Measurements from ENCODE around the gene WDR47. TPM values are rescaled to one million over a fixed set of nuclear protein-coding genes. Genes with fewer than 3 reads are reported as not detected.
"Not testable (repeated sequence)": the region's sequence is repeated elsewhere in the genome, so short reads cannot be mapped to it uniquely, and the experiment has no call there.

Gene WDR47
- total and polyA plus RNA-seq, 2 experiments from 2014 or later: 15.5 to 17.9 TPM

GRCh38 chr1:109011335-109011734 lies 30.6 kb downstream of the WDR47 start:
- in situ Hi-C loops (cut with MboI): no loop called here
- Histone ChIP-seq H3K27me3 (replicated peaks; ENCODE audit: insufficient read depth) (no peaks in the 10 kb centered on the region), H3F3A (ENCODE audit: insufficient read depth) (no peaks in the 10 kb centered on the region), H3K27ac (no peak overlapping the region), H3K9ac (no peak overlapping the region), H3K36me3 (ENCODE audit: low read depth) (peaks cover 19% of the 10 kb centered on the region), H3K4me2 (ENCODE audit: unreplicated experiment) (no peak overlapping the region), H3K4me3 (no peak overlapping the region), H3K9me2 (ENCODE audit: insufficient read depth) (no peaks in the 10 kb centered on the region), H3K79me2 (ENCODE audit: insufficient read depth) (no peaks in the 10 kb centered on the region), H4K20me1 (ENCODE audit: insufficient read depth) (no peaks in the 10 kb centered on the region), H3K9me3 (ENCODE audit: low read depth) (no peaks in the 10 kb centered on the region), H2AFZ (no peak overlapping the region), H3K4me1 (ENCODE audit: insufficient read depth) (no peaks in the 10 kb centered on the region)
- TF ChIP-seq EZH2 (IDR thresholded peaks at IDR 0.05; ENCODE audit: insufficient read depth, poor library complexity, severe bottlenecking): no peak
- TF ChIP-seq EZH2phosphoT487 (IDR thresholded peaks at IDR 0.05; ENCODE audit: insufficient read depth, low read depth): no peak
- DNase-seq: no peak
- WGBS, 2 experiments (ENCODE audit: low coverage in 1 of 2, low lambda C conversion rate in 2 of 2, missing lambda C conversion rate in 2 of 2): 90 to 93% methylated on average over 7 of the region's 7 CpGs

DNA sequence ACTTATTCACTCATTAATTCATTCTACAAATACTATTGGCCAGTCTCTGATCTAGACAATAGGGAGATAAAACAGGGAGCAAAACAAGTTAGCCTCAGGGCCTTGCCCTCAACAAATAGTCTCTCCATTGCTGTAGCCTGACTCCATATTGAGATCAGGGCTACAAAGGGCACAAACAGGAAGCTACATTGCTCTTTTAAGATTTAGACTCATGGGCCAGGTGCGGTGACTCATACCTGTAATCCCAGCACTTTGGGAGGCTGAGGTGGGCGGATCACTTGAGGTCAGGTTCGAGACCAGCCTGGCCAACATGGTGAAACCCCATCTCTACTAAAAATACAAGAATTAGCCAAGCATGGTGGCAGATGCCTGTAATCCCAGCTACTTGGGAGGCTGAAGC lies 45.3 kb downstream of the WDR47 start:
- 97% methylated on average over 3 of the region's 3 CpGs for WGBS, 2 experiments (ENCODE audit: low coverage in 1 of 2, low lambda C conversion rate in 2 of 2, missing lambda C conversion rate in 2 of 2)
- H3K9me2 ChIP-seq (ENCODE audit: insufficient read depth); H3K27ac ChIP-seq; DNase-seq; H3F3A ChIP-seq (ENCODE audit: insufficient read depth); H3K4me3 ChIP-seq; H3K4me1 ChIP-seq (ENCODE audit: insufficient read depth); H2AFZ ChIP-seq; in situ Hi-C loops (cut with MboI); H3K4me2 ChIP-seq (ENCODE audit: unreplicated experiment); H3K9ac ChIP-seq; H3K9me3 ChIP-seq (ENCODE audit: low read depth); H3K79me2 ChIP-seq (ENCODE audit: insufficient read depth); H3K27me3 ChIP-seq (replicated peaks; ENCODE audit: insufficient read depth); H4K20me1 ChIP-seq (ENCODE audit: insufficient read depth): not testable (repeated sequence)
- H3K36me3 ChIP-seq (ENCODE audit: low read depth): peaks cover 32% of the 10 kb centered on the region

DNA sequence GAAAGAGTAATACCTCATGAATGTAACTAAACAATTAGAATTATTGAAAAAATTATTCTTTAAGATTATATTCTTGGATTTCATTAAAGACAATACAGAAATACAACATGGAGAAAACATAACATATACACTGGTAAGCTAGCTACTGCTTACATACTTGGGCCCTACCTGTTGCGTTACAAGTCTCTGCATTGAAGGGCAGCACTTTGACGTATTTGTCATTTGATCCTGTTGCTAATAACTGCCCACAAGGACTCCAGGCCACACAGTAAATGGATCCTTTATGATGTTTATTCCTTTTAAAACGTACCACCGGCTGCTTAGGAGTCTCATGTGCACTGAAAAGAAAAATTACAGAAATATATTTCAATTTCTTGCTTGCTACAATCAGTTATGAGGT lies 58.8 kb downstream of the WDR47 start:
- no peak overlapping the region for H2AFZ ChIP-seq
- no peaks in the 10 kb centered on the region for H3K9me3 ChIP-seq (ENCODE audit: low read depth)
- no peaks in the 10 kb centered on the region for H3K4me1 ChIP-seq (ENCODE audit: insufficient read depth)
- H3K79me2 ChIP-seq (ENCODE audit: insufficient read depth): no peaks in the 10 kb centered on the region
- H3F3A ChIP-seq (ENCODE audit: insufficient read depth): no peaks in the 10 kb centered on the region
- 93 to 98% methylated on average over 4 of the region's 4 CpGs for WGBS, 2 experiments (ENCODE audit: low coverage in 1 of 2, low lambda C conversion rate in 2 of 2, missing lambda C conversion rate in 2 of 2)
- H3K27me3 ChIP-seq (replicated peaks; ENCODE audit: insufficient read depth): no peaks in the 10 kb centered on the region
- peaks cover 24% of the 10 kb centered on the region for H3K36me3 ChIP-seq (ENCODE audit: low read depth)
- H3K9me2 ChIP-seq (ENCODE audit: insufficient read depth): no peaks in the 10 kb centered on the region
- H3K4me3 ChIP-seq: no peak overlapping the region
- TF ChIP-seq EZH2phosphoT487 (IDR thresholded peaks at IDR 0.05; ENCODE audit: insufficient read depth, low read depth): no peak
- TF ChIP-seq EZH2 (IDR thresholded peaks at IDR 0.05; ENCODE audit: insufficient read depth, poor library complexity, severe bottlenecking): no peak
- H3K27ac ChIP-seq: no peak overlapping the region
- DNase-seq: no peak
- no peaks in the 10 kb centered on the region for H4K20me1 ChIP-seq (ENCODE audit: insufficient read depth)
- in situ Hi-C loops (cut with MboI): no loop called here
- H3K9ac ChIP-seq: no peak overlapping the region
- no peak overlapping the region for H3K4me2 ChIP-seq (ENCODE audit: unreplicated experiment)

DNA sequence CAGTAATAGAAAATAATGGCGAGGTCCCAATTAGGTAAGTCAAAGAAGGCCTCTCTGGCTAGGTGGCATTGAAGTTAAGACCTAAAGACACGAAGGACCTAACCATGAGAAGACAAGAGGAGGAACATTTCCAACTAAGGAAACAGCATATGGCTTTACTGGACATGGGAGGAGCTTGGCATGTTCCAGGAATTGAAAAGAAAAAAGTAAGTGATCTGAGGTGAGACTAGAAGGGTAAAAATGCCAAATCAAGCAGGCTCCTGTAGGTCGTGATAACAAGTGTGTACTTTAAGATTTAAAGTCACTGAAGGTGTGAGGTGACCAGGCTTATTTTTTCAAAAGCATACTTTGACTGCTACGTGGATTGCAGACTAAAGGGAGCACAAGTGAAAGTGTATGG lies 65.2 kb downstream of the WDR47 start:
- 96 to 99% methylated on average over 4 of the region's 4 CpGs for WGBS, 2 experiments (ENCODE audit: low coverage in 1 of 2, low lambda C conversion rate in 2 of 2, missing lambda C conversion rate in 2 of 2)

DNA sequence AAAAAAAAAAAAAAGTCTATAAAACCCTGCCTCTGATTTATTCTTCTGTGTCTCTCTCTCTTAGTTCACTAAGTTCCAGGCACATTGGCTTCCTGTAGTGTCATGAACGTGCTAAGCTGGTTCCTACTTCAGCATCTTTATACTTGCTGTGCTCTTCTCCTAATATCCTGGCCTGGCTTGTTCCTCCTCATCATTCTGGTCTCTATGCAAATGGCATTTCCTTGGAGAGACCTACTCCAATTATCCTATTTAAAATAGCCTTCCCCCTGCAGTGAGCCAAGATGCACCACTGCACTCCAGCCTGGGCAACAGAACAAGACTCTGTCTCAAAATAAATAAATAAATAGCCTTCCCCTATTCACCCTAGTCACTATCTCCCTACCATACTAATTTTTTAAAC lies 69.0 kb downstream of the WDR47 start:
- no peaks in the 10 kb centered on the region for H3K4me1 ChIP-seq (ENCODE audit: insufficient read depth)
- H3K9me3 ChIP-seq (ENCODE audit: low read depth): no peaks in the 10 kb centered on the region
- WGBS, 2 experiments (ENCODE audit: low coverage in 1 of 2, low lambda C conversion rate in 2 of 2, missing lambda C conversion rate in 2 of 2): 100% methylated on average over 1 of the region's 1 CpG
- no peaks in the 10 kb centered on the region for H3K27me3 ChIP-seq (replicated peaks; ENCODE audit: insufficient read depth)
- H4K20me1 ChIP-seq (ENCODE audit: insufficient read depth): no peaks in the 10 kb centered on the region
- no peak overlapping the region for H3K4me3 ChIP-seq
- no peaks in the 10 kb centered on the region for H3K79me2 ChIP-seq (ENCODE audit: insufficient read depth)
- no peaks in the 10 kb centered on the region for H3K9me2 ChIP-seq (ENCODE audit: insufficient read depth)
- DNase-seq: no peak
- no peak for TF ChIP-seq EZH2 (IDR thresholded peaks at IDR 0.05; ENCODE audit: insufficient read depth, poor library complexity, severe bottlenecking)
- no peak for TF ChIP-seq EZH2phosphoT487 (IDR thresholded peaks at IDR 0.05; ENCODE audit: insufficient read depth, low read depth)
- no peak overlapping the region for H3K4me2 ChIP-seq (ENCODE audit: unreplicated experiment)
- in situ Hi-C loops (cut with MboI): no loop called here
- H3F3A ChIP-seq (ENCODE audit: insufficient read depth): no peaks in the 10 kb centered on the region
- peaks cover 18% of the 10 kb centered on the region for H3K36me3 ChIP-seq (ENCODE audit: low read depth)
- no peak overlapping the region for H3K9ac ChIP-seq
- no peak overlapping the region for H3K27ac ChIP-seq
- H2AFZ ChIP-seq: no peak overlapping the region

More for the DNA sequence above, 65.2 kb downstream of the WDR47 start:
- no peak overlapping the region for H2AFZ ChIP-seq
- no peaks in the 10 kb centered on the region for H3K27me3 ChIP-seq (replicated peaks; ENCODE audit: insufficient read depth)
- H3K9ac ChIP-seq: no peak overlapping the region
- H3K4me1 ChIP-seq (ENCODE audit: insufficient read depth): no peaks in the 10 kb centered on the region
- no peak overlapping the region for H3K4me2 ChIP-seq (ENCODE audit: unreplicated experiment)
- DNase-seq: no peak
- H3K9me3 ChIP-seq (ENCODE audit: low read depth): no peaks in the 10 kb centered on the region
- in situ Hi-C loops (cut with MboI): no loop called here
- H3K79me2 ChIP-seq (ENCODE audit: insufficient read depth): no peaks in the 10 kb centered on the region
- peaks cover 11% of the 10 kb centered on the region; the same call in 1 of the 2 replicates for H3K36me3 ChIP-seq (ENCODE audit: low read depth)
- H3F3A ChIP-seq (ENCODE audit: insufficient read depth): no peaks in the 10 kb centered on the region
- no peak for TF ChIP-seq EZH2 (IDR thresholded peaks at IDR 0.05; ENCODE audit: insufficient read depth, poor library complexity, severe bottlenecking)
- H3K4me3 ChIP-seq: no peak overlapping the region
- no peaks in the 10 kb centered on the region for H3K9me2 ChIP-seq (ENCODE audit: insufficient read depth)
- no peaks in the 10 kb centered on the region for H4K20me1 ChIP-seq (ENCODE audit: insufficient read depth)
- no peak overlapping the region for H3K27ac ChIP-seq

Data from GM23248 (cell line).